HG03108 (cell line): Measurements from ENCODE around the gene BRSK2.
"Not testable (repeated sequence)": the region's sequence is repeated elsewhere in the genome, so short reads cannot be mapped to it uniquely, and the experiment has no call there.

Experiments
- ATAC-seq: cut with Tn5 transposase; IDR thresholded peaks from one replicate; pipeline ENCODE4 v1.9.1; 2021; ENCODE audit warnings: moderate library complexity; ENCODE audit not compliant: unreplicated experiment

The BRSK2 gene

DNA sequence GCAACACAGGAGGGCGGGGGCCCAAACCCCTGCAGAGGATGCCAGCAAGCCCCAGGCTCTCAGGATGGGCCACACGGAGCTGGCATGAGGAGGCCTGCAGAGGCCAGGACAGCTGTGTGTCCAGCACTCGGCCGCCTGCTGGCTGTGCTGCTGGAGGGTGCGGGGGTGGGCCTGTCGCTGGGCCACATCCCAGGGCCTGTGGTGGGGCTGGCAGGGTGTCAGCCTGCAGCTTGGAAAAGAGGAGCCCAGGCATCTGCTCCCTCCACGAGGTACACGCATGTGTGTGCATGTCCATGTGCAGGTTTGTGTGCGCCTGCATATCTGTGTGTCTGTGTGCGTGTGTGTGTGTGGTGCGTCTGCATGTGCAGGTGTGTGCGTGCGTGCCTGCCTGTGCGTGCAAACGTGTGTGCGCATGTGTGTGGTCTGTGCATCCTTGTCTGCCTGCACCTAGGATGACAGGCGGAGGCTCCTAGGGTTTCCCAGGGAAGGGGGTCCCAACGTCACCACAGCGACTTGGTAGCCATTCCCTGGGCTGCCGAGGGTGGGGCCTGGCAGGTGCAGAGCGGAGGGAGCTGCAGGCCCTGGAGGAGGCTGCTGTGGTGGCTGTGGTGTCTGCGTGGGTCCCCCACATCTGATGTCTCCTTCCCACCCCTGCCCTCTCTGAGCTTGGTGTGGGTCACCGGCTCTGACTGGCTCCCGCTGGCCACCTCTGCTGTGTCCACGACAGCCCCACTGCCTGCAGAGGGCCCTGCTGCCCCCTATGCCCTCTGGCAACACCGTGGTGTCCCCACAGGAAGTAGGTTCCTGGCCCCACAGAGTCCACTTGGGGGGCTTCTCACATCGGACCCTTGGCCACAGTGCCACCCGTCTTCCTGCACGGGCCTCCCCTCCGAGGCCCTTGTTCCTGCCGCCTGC lies 17.1 kb downstream of the BRSK2 start:
- no peak for ATAC-seq

DNA sequence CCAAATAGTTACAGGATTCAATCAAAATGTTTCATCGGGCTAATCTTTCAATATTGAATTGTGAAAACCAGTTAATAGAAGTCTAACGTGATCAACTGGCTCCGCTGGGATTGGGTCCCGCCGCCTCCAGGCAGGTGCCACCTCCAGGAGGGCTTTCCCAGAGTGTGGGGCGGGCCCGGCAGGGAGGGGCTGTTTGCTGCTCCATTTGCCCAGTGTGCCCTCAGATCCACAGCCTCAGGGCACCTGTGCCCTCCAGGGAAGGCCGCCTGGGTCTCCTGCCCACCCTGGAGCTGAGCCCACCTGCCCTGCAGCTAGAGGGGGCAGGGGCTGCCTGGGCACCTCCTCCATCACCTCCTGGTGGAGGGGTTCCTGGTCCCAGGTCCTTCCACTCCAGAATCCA lies 17.9 kb downstream of the BRSK2 start:
- ATAC-seq = no peak

DNA sequence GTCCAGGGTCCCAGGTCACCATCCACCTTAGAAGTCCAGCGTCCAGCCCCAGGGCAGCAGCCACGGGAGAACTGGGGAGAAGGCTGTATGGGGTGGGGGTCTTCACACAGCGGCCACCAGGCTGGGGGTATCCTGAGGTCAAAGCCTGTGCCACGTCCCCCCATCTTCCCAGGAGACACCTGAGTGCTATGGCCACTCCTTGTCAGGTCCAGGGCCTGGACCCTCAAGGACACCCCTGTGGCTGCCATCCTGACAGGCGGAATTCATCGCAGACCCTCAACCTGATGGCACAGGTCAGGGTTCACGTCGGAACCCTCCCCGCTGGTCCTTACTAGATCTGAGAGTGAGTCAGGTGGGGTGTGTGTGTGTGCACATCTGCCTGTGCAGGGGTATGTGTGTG lies 18.6 kb downstream of the BRSK2 start:
- no peak for ATAC-seq

DNA sequence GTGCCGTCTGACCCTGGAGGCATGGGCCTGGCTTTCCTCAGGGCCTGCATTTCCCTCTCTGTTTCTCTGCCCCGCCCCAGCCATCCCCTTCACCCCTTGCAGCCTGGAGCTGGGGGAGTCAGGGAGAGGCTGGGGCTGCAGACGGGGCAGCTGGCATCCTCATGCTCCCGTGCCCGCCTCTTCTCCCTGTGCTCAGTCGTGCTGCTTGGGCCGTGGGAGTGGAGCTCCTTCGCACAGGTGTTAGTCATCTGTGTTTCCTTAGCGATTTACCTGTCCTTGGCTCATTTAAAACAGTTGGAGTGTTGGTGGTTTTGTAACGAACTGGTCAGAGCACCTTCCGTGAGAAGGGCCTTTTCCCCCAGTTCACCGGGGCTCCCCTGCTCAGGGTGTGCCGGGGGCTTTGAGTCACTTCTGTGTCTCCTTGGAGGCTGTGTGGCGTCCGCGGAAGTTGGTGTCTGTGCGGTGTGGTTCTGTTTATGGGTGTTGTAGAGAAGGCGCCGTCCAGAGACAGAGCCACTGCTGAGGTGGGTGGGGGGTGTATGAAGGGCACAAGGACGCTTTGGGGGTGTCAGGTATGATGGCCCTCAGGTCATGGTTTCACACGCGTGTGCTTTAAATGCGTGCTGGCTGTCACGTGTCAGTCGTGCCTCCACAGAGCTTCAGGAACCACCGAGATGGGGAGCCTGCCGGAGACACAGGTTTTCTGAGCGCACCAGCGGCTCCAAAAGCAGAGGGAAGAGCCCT lies 19.5 kb downstream of the BRSK2 start:
- ATAC-seq = no peak

DNA sequence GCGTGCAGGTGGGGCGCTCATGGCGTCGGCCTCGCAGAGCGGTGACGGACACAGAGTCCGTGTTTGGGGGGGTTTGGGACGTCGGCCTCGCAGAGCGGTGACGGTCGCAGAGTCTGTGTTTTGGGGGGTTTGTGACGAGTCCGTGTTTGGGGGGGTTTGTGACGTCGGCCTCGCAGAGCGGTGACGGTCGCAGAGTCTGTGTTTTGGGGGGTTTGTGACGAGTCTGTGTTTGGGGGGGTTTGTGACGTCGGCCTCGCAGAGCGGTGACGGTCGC lies 20.1 kb downstream of the BRSK2 start:
- ATAC-seq = not testable (repeated sequence)

DNA sequence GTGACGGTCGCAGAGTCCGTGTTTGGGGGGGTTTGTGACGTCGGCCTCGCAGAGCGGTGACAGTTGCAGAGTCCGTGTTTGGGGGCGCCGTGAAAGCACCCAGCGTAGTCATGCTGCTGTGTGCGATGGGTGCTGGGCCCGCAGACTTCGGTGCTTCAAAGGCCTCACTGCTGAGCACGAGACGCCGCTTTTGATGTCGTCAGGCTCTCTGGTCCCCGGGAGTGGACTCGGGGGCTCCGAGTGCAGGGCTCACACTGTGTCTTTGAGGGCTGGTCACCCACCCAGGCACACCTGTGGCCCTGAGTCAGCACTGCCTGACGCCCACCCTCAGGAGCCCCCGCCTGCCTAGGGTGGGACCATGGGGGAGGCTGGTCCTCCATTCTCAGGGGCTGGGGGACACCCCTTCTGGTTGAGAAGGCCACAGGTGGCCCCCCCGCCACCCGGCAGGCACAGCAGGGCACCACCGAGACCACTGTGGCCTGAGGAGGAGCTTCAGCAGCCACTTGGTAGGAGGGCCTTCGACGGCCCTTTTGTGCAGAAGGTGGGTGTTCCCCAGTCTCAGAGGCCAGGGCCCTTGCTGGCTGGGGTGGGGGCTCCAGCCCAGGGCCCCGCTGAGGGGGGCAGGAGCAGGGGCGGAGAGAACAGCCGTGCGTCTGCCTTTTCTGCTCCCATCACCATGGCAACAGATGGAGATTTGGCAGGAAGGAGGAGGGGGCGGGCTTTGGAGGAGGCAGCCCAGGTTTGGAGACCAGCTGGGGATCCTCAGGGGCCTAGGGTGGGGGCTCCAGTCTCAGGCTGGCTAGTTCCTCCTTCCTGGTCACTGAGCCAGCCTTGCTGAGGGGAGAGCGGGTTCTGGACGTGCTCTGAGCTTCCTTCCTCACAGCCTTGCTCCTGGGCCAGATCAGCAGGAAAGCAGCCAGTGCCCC lies 20.9 kb downstream of the BRSK2 start:
- no peak for ATAC-seq

DNA sequence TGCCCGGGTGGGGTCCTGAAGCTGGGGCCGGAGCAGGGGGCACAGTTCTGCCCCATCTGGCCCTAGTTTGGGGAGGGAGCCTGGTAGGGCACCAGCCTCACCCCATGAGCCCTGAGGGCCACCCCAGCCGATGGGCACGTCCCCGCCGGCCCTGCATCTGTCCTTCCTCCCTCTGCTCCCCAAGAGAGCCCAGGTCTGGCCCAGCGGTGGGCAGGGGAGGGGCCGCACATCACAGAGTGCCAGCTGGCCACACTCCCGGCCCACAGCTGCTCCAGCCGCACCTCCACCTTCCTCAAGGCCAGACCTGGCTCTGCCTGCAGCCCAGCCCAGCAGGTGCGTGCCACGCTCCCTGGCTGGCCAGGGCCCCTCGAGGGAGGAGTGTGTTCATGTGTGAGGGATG lies 21.6 kb downstream of the BRSK2 start:
- no peak for ATAC-seq

DNA sequence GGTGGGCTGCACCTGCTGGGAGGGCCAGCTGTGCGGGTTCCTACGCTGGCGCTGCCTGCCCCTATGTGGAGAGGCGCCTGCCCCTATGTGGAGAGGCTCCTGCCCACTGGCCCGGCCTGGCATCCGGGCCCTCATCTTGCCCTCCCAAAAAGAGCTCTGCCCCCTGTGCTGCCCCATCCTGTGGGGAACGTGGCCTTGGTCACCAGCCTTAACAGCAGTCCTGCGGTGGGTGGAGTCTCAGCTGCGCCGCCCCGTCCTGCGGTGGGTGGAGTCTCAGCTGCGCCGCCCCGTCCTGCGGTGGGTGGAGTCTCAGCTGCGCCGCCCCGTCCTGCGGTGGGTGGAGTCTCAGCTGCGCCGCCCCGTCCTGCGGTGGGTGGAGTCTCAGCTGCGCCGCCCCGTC lies 22.0 kb downstream of the BRSK2 start:
- ATAC-seq = not testable (repeated sequence)

DNA sequence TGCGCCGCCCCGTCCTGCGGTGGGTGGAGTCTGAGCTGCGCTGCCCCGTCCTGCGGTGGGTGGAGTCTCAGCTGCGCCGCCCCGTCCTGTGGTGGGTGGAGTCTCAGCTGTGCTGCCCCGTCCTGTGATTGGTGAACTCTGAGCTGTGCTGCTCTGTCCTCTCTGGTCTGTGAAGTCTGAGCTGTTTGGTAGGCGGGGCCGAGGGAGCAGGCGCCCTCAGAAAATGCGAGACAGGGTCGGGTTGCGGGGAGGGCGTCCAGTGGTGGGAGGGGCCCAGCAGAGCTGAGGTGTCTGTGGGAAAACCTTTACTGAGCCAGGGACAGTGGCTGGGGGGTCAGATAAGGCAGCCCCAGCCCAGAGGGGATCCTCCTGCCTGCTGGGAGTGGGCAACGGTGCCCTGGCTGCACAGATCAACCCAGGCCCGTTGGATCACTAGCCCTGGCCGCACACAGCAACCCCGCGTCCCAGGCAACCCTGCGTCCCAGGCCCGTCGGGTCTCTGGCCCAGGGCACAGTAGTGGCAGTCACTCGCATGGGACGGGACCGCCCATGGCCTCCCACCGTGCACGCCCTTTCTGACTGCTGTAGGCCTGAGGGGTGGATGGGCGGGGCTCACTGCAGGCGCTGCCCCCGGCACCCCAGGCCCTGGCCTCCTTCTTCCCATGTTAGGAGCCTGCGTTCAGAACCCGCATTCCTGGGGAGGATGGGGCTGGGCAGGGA lies 22.8 kb downstream of the BRSK2 start:
- ATAC-seq = no peak

DNA sequence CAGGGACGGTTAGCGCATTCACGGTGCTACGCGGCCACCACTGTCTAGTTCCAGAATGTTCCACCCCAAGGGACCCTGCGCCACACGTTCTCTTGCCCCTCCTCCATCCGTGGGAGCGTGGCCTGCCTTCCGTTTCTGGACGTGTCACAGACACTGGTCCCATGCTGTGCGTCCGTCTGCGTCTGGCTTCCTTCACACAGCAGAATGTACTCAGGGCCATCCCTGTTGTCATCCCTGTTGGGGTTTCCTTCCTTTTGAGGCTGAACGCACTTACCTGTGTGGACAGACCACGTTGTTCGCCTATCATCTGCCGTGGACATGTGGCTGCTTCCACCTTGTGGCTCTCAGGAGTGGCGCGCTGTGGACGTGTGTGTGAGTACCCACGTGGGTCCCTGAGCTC lies 24.9 kb downstream of the BRSK2 start:
- ATAC-seq = no peak

DNA sequence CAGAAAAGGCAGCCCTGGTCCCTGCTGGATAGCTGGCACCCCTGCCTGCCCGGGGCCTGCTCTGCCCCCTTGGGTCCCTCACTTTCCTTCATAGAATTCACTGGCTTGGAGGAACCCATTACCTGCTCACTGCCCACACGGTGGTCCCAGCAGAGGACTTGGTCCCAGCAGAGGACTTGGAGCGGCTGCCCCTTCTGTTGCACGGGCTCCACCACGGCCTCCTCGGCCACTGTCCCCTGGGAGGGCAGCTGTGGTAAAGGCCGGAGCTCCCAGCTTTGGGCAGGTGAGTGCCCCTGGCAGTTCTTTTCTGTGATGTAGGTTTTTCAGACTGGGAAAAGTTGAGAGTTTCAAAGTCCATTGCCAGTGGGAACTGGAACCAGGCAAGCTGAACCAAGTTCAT lies 25.9 kb downstream of the BRSK2 start:
- no peak for ATAC-seq

DNA sequence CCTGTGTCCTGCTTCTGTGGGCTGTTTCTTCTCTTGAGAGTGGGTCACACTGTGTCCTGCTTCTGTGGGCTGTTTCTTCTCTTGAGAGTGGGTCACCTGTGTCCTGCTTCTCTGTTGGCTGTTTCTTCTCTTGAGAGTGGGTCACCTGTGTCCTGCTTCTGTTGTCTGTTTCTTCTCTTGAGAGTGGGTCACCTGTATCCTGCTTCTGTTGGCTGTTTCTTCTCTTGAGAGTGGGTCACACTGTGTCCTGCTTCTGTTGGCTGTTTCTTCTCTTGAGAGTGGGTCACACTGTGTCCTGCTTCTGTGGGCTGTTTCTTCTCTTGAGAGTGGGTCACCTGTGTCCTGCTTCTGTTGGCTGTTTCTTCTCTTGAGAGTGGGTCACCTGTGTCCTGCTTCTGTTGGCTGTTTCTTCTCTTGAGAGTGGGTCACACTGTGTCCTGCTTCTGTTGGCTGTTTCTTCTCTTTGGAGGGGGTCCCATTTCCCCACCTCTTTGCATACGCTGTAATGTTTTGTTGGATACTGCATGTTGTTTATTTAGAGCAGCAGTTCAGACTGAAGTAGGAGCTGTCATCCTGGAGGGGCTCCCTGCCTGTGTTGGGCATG lies 28.6 kb downstream of the BRSK2 start:
- ATAC-seq = not testable (repeated sequence)

DNA sequence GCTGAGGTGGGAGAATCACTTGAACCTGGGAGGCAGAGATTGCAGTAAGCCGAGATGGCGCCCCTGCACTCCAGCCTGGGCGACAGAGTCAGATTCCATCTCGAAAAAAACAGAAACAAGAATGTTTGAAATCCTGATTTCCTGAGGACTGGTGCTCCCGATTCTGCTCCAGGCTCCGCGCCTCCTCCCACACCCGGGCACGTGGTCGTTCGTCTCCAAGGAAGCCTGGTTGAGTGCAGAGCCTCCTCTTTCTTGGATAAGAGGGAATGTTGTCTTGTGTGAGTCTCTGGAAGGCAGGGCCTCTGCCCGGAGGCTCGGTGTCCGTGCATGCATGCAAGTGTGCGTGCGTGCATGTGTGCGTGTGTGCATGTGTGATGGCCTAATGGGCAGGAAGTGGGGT lies 30.1 kb downstream of the BRSK2 start:
- no peak for ATAC-seq

DNA sequence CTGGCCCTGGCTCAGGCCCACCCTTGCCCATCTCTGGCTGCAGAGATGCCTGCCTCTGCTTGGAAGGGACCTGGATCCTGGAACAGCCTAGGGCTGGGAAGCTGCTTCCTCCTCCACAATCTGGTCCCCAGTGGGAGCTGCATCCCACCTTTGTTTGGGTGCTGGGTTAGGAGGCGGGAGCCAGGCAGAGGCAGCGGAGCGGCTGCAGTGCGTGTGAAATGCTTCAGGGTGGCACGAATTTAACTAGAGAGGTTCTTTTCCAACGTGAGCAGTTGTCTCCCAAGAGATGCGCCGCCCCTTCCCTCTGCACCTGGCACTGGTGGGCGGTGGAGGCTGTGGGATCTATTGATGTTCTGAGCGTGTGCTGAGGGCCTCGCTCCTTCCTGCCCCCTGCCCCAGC lies 31.6 kb downstream of the BRSK2 start:
- no peak for ATAC-seq

DNA sequence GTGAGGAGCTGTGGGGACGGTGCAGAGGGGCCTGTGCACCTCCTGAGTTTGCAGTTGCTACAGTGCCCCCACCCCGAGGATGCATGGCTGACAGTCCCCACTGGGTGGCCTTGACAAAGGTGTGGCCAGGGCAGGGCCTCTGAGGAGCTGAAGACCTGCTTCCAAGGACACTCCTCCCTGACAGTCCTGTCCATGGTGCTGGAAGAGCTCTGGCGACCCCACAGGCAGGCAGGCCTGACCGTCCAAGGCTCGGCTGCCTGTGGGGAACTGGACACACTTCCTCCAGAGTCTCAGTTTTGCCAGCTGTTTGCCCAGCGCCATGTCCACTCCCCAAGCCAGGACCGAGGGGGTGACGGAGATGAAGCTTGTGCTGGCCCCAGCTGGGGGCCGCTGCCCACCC lies 32.7 kb downstream of the BRSK2 start:
- ATAC-seq = no peak

DNA sequence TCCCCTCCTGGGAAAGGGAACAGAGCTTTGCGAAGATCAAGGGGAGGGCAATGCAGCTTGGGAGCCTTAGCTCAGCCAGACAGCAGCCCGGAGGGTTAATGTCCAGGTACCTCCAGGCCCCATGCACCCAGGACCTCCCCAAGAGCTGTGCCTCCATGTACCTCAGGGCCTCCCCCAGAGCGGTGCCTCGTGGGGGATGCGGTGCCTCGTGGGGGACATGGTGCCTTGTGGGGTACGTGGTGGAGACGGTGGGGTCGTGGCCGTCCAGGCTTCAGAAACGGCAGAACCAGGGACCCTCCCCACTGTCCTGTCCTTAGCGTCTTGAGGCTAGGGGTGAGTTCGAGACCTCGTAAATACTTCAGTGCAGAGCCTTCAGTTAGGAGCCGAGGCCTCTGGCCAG lies 33.2 kb downstream of the BRSK2 start:
- ATAC-seq = no peak

DNA sequence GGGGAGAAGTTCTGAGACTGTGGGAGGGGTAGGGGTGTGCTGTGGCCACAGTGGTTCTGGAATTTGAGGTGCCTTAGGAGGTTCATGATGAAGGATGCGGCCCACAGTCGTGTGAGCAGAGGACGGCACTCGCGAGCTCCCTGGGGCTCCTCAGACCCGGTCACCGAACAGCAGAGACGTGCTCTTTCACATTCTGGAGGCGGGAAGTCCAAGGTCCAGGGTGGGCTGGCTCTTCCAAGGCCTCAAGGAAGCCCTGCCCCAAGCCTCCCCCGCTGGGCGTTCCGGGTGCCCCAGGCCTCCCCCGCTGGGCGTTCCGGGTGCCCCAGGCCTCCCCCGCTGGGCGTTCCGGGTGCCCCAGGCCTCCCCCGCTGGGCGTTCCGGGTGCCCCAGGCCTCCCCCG lies 33.7 kb downstream of the BRSK2 start:
- not testable (repeated sequence) for ATAC-seq

DNA sequence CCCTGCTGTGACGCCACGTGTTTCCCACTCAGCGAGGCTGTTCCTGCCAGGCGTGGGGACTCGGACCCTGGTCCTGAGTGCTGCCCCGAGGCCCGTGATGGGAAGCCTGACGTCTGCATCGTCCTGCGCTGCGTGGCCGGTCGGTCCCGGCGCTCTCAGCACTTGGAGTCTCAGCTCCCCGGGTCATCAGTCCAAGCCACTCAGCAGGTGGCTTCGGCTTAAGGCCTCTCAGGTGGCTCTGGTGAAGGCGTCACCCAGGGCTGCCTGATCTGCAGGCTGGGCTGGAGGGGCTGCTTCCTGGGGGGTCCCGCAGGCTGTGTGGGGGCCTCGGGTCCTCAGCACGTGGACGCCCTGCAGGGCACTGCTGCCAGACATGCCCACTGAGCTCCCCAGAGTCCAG lies 35.3 kb downstream of the BRSK2 start:
- no peak for ATAC-seq

DNA sequence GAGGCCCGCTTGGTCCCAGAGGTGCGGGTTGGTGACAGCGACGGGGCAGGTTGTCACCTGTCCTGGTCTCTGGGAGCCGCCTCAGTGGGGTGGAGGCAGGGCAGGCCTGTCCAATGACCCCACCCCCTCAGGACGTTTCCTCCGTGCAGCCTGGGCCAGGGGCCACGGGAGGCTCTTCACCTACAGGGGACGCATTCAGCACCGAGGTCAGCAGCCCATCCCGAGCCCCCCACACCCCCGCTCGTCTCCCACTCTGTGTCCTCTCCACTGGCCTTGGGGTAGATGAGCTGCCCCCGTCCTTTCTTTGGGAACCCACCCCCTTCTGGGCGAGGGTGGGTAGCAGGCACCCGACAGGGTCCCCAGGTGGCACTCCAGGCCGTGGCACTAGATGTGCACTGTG lies 35.7 kb downstream of the BRSK2 start:
- ATAC-seq = no peak

DNA sequence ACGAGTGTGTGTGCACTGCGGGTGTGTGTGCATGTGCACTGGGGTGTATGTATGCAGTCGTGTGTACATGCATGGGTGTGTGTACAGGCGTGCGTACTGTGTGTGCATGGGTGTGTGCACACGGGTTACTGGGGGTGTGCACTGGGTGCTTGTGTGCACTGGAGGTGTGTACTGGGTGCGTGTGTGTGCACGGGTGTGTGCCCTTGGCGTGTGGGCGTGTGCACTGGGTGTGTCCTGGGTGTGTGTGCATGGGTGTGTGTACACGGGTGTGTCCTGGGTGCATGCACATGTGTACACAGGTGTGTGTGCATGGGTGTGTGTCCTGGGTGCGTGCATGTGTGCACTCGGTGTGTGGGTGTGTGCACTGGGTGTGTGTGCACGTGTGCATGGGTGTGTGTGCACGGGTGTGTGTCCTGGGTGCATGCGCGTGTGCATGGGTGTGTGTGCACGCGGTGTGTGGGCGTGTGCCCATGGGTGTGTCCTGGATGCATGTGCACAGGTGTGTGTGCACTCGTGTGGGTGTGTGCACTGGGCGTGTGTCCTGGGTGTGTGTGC lies 39.1 kb downstream of the BRSK2 start:
- ATAC-seq = no peak
